Psoas muscle (tissue), 8 donors: ENCODE results near the gene PSMA8. TPM values are rescaled to one million over a fixed set of nuclear protein-coding genes. Genes with fewer than 3 reads are reported as not detected.

Experiments used
- ATAC-seq, 4 donors: fragments of 200-7000 bp; cut with Tn5 transposase; one replicate each; pipeline ENCODE4 v1.9.1; 2020; ENCODE audit warnings: moderate library complexity in 3 of 4, mild to moderate bottlenecking in 2 of 4
- DNase-seq, 2 donors: peaks; one replicate each; pipeline ENCODE4 v3.0.0-alpha.2; 2020
- H3K27ac ChIP-seq: fragments of 200-600 bp; one replicate; pipeline ENCODE4 v1.8.0; 2022
- H3K27me3 ChIP-seq, 3 donors: fragments of 200-600 bp in 1 of 3; one replicate each; pipeline versions ENCODE4 v1.6.1 to v1.8.0; 2013 to 2022; ENCODE audit warnings: low read length in 2 of 3, mild to moderate bottlenecking in 2 of 3, moderate library complexity in 1 of 3; ENCODE audit not compliant: insufficient read depth in 3 of 3
- H3K36me3 ChIP-seq, 2 donors: fragments of 200-600 bp in 1 of 2; one replicate each; pipeline versions ENCODE4 v1.6.1 to v1.8.0; 2013 to 2022; ENCODE audit warnings: low read depth in 1 of 2, mild to moderate bottlenecking in 1 of 2, moderate library complexity in 1 of 2; ENCODE audit not compliant: insufficient read depth in 1 of 2
- H3K4me1 ChIP-seq: fragments of 200-600 bp; one replicate; pipeline ENCODE4 v1.8.0; 2022
- H3K4me3 ChIP-seq: fragments of 200-600 bp; one replicate; pipeline ENCODE4 v1.8.0; 2022; ENCODE audit warnings: mild to moderate bottlenecking
- H3K9me3 ChIP-seq: fragments of 200-600 bp; one replicate; pipeline ENCODE4 v1.8.0; 2022
- WGBS, 3 donors: extraction: QIAGEN DNeasy Blood & Tissue Kit; methylation state at CpG; one replicate each; pipeline versions ENCODE4 v1.1.6 to v1.1.7; 2013; 5-methylcytosine and 5-hydroxymethylcytosine counted together
- intact Hi-C, 2 donors: fragments of 100-400 bp; cut with DNase I; formaldehyde crosslinking; loops; one replicate each; pipeline versions ENCODE4 v1.11.0 to v1.14.2; 2022
- polyA plus RNA-seq, 3 donors: library from polyadenylated mRNA; stranded (reverse); fragments of 200-250 nt; gene quantifications; one replicate each; pipeline ENCODE4 v1.2.3, GENCODE V29; 2013
- total RNA-seq, 4 donors: library from RNA; stranded (reverse); fragmentation: NEBNext Ultra II Directional in 2 of 4; extraction: Animal tissue kit (Norgen Biotek cat#: 25700) in 2 of 4; gene quantifications; one replicate each; pipeline versions ENCODE4 v1.2.1 to v1.2.4, GENCODE V29; 2021 to 2023
- TF ChIP-seq, protein P1 (sequence below): fragments of 200-600 bp; IDR thresholded peaks from one replicate; pipeline ENCODE4 v1.8.0; 2022; ENCODE audit warnings: antibody characterized with exemption
- donor health status: healthy with polysubstance abuse.
- donor health status: DM: no; HTN: no; CAD: no; lungs with moderate emphysema.
- donor health status: Bipolar disorder and iron deficiency.
- donor health status: healthy.
- donor health status: DM: yes; HTN: yes; CAD: no.
- donor health status: DM: no; HTN: no; CAD: no.
- donor health status: DM: no; HTN: no; CAD: no.
- donor health status: DM: yes; HTN: yes; CAD: no.

PSMA8 gene
- total and polyA plus RNA-seq, 7 donors, result not detected

- Histone ChIP-seq H3K27me3 (no peaks in the 10 kb centered on the region), H3K27ac (peak overlapping the region; percentile 95), H3K4me1 (peaks cover 23% of the 10 kb centered on the region), H3K4me3 (peak overlapping the region; percentile 94), H3K36me3 (peaks cover 0 to 28% of the 10 kb centered on the region in 2 donors), H3K9me3 (no peaks in the 10 kb centered on the region)
- TF ChIP-seq, protein P1, sequence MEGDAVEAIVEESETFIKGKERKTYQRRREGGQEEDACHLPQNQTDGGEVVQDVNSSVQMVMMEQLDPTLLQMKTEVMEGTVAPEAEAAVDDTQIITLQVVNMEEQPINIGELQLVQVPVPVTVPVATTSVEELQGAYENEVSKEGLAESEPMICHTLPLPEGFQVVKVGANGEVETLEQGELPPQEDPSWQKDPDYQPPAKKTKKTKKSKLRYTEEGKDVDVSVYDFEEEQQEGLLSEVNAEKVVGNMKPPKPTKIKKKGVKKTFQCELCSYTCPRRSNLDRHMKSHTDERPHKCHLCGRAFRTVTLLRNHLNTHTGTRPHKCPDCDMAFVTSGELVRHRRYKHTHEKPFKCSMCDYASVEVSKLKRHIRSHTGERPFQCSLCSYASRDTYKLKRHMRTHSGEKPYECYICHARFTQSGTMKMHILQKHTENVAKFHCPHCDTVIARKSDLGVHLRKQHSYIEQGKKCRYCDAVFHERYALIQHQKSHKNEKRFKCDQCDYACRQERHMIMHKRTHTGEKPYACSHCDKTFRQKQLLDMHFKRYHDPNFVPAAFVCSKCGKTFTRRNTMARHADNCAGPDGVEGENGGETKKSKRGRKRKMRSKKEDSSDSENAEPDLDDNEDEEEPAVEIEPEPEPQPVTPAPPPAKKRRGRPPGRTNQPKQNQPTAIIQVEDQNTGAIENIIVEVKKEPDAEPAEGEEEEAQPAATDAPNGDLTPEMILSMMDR, result no peak
- no peak for DNase-seq
- 2 to 3% (median 2%) methylated on average over 33 to 35 of the region's 35 CpGs for WGBS, 3 donors
- peak in 2 of 4 donors; percentile 2 to 5 for ATAC-seq
- intact Hi-C loops, result no loop called here
Measured at GRCh38 chr18:26089293-26090129, 44.2 kb upstream of the PSMA8 start.

GRCh38 chr18:26090130-26091046 lies 43.3 kb upstream of the PSMA8 start, which contains the start of gene SS18:
Gene SS18, minus strand, starts transcription at chr18:26090613. Its CDS starts 44 bp downstream, at chr18:26090569.
- peak within 1 kb of the TSS; percentile 94 for H3K4me3 ChIP-seq
- no peaks in the 10 kb centered on the region for H3K27me3 ChIP-seq
- peak; percentile 95 to 97 for DNase-seq
- intact Hi-C loops, result no loop called here
- H3K27ac ChIP-seq, result peak within 1 kb of the TSS; percentile 95
- peaks cover 23% of the 10 kb centered on the region for H3K4me1 ChIP-seq
- peaks cover 0 to 20% of the 10 kb centered on the region in 2 donors for H3K36me3 ChIP-seq
- H3K9me3 ChIP-seq, result no peaks in the 10 kb centered on the region
- 0 to 1% (median 0%) methylated on average over 84 to 89 of the region's 89 CpGs for WGBS, 3 donors
- TF ChIP-seq, protein P1, result peak; percentile 10
- ATAC-seq, result peak; percentile 94 to 97 (median 95)

- Histone ChIP-seq H3K9me3 (no peaks in the 10 kb centered on the region), H3K36me3 (peaks cover 0 to 14% of the 10 kb centered on the region in 2 donors), H3K27ac (peak overlapping the region; percentile 95), H3K27me3 (no peaks in the 10 kb centered on the region), H3K4me1 (peaks cover 23% of the 10 kb centered on the region), H3K4me3 (peak overlapping the region; percentile 94)
- 2 to 3% (median 2%) methylated on average over 29 of the region's 29 CpGs for WGBS, 3 donors
- intact Hi-C loops, result no loop called here
- TF ChIP-seq, protein P1, result no peak
- peak; percentile 83 to 84 for DNase-seq
- peak; percentile 35 to 59 (median 45) for ATAC-seq
Measured at GRCh38 chr18:26091047-26091630, 42.5 kb upstream of the PSMA8 start.

DNA sequence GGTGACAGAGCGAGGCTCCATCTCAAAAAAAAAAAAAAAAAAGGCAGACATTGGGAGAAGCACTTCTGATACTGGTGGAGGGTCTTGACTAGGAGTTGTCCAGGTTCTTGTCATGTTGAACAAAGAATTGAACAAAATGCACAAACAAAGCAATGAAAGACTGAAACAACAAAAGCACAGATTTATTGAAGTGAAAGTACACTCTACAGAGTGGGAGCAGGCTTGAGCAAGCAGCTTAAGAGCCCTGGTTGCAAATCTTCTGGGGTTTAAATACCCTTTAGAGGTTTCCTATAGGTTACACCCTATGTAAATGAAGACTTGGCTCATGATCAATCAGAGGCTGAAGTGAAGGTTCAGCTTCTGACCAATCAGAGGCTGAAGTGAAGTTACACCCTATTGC lies 36.8 kb upstream of the PSMA8 start:
- intact Hi-C loops, result no loop called here
- Histone ChIP-seq H3K9me3 (no peaks in the 10 kb centered on the region), H3K36me3 (no peaks in the 10 kb centered on the region), H3K4me1 (no peaks in the 10 kb centered on the region), H3K4me3 (no peak overlapping the region), H3K27ac (no peak overlapping the region), H3K27me3 (no peaks in the 10 kb centered on the region)
- TF ChIP-seq, protein P1, result no peak
- DNase-seq, result no peak
- 73 to 96% (median 94%) methylated on average over 1 of the region's 1 CpG for WGBS, 3 donors
- no peak for ATAC-seq
